Renal cortex interstitium (tissue), 11 donors: ENCODE data around the gene SAMM50. TPM values are rescaled to one million over a fixed set of nuclear protein-coding genes. Genes with fewer than 3 reads are reported as not detected.

Experiments used
- DNase-seq, 11 donors: peaks; one replicate each; pipeline ENCODE4 v3.0.0-alpha.2; 2013; ENCODE audit warnings: low read depth in 9 of 11, low spot score in 4 of 11; ENCODE audit errors: extremely low read depth in 1 of 11
- polyA plus RNA-seq, 3 donors: library from polyadenylated mRNA; unstranded; fragments of 120-200 nt; gene quantifications; one replicate each; pipeline ENCODE4 v1.2.1, GENCODE V29; 2013; ENCODE audit not compliant: insufficient read length in 3 of 3

Gene SAMM50
- polyA plus RNA-seq, 3 donors: 64.5 to 65.7 (median 65.2) TPM

DNA sequence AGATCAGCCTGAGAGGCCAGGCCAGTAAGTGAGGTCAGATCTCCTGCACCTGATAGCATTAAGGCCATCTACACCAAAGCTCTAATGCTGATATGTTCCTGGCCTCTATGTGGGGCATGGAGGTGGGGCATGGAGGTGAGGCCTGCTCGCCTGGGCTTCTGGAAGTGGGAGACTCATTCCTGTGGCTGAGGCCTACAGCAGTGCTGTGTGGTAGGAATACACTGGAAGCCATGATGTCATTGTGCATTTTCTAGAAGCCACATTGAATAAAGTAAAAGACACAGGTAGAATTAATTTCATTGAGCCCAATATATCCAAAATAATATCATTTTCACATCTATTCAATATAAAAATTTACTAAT, 28.9 kb upstream of the SAMM50 start:
- DNase-seq: no peak

DNA sequence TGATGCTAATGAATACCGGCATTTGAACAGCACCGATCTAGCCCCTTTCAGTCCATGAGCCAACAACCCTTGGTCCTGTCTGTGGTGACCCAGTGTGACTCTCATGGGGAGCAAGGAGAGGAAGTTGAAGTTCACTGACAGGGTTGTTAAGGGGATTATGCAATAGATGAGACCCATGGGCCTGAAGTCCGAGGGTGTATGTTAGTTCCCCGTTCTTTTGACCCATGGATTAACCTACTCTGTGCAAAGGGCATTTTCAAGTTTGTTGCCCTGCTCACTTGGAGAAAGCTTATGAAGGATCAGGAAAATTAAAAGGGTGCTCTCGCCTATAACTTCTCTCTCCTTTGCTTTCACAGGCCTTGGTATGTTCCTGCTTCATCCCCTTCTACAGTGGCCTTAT, 26.8 kb upstream of the SAMM50 start:
- DNase-seq: no peak

DNA sequence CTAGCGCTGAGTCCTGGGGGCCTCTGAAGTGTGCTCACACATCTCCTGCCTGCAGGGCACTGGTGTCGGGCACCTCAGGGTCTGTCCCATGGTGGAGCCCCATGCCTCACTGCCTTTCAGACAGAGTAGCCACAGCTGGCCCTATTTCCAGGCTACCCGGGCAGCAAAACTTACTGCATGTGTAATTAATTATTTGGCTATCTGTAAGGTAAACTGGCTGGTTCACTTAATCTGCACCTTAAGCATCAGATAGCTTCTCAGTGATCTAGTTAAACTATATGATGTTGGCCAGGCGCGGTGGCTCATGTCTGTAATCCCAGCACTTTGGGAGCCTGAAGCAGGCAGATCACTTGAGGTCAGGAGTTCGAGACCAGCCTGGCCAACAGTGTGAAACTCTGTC, 26.3 kb upstream of the SAMM50 start:
- no peak for DNase-seq

DNA sequence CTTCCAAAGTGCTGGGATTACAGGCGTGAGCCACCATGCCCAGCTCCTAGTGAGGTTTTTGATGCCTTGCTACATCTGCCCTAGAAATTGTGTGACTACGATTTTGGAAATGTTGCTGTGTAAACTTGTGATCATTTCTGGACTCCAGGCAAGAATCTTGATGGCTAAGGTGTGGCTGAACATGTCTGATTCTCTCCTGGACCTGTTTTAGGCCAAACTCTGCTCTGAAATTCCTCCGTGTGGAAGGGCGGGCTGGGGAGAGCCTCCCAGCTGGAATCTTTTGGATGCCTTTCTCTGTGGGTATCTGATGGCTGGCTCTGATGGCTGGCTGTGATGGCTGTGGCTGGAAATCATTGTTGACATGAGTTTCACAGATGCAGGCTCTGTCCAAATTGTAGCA, 23.5 kb upstream of the SAMM50 start:
- DNase-seq: no peak

DNA sequence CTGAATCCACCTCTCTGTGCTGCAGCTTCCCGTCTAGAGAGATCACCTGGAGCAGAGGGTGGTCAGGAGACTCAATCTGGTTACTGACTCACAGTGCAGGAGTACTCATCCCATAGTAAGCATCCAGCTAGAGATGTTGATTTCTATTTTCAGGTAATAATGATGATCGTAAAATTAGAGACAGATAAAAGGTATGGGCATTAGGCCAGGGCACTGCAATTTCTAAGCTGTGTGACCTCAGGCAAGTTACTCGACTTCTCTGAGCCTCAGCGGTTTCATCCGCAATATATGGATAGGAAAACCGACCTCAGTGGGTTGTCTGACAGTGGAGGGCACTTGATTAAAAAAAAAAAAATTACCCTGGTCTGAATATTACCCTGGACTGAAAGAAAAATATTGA, 13.8 kb upstream of the SAMM50 start:
- DNase-seq: no peak

DNA sequence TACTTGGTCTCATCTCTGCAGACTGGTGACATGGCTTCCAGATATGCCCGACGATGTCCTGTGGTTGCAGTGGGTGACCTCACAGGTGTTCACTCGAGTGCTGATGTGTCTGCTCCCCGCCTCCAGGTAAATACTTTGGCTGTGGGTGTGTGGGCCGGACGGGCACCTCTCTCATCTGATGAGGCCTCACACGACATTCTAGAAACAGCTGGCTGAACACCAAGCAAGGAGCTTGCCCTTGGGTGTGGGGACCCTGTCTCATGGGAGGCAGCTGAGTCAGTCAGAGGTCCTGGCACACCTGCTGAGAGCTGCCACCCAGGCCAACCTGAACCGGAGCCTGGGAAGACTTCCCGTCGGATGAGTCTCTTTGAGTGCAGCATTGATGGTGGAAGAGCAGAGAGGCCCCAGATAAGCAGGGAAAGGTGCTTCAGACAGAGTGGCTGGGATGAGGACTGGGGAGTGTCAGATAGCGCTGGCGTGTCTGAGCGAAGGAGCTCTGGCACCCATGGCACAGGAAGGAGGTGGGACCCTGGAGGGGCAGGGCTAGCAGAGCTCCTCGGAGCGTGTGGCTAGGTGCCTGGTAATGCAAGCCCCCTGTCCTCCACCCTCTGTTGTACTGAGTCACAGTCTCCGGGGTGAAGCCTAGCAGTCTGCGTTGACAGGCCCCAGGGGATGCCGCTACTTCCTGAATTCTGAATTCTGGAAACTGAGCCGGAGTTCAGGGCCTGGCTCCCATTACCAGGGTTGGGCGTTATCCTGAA, 10.4 kb upstream of the SAMM50 start:
- DNase-seq: no peak

DNA sequence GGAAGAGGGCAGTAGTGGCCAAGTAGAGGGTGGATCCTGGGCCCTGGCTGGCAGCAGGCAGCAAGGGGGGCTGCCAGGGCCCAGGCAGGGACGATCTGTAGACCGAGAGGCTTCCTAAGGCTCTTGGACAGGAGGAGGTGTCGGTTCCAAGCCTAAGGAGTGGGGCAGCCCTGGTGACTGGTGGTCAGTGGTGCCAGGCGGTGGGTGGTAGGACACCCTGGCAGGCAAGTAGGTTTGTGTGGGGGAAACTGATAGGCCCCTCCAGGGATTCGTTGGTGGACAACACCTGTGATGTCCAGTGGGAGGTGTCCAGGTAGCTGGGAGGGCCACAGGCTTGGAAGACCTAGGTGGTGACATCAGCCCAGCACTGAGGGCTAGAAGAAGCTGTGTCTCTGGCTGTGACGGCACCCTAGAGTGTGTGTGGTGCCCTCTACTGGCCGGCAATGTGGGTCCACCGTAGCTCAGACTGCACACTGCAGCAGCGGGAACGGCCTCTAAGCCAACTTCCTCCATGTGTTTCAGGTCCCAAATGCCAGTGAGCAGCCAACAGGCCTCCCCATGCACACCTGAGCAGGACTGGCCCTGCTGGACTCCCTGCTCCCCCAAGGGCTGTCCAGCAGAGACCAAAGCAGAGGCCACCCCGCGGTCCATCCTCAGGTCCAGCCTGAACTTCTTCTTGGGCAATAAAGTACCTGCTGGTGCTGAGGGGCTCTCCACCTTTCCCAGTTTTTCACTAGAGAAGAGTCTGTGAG, 9.4 kb upstream of the SAMM50 start:
- peak in 5 of 11 donors; percentile 34 to 53 (median 42) for DNase-seq

DNA sequence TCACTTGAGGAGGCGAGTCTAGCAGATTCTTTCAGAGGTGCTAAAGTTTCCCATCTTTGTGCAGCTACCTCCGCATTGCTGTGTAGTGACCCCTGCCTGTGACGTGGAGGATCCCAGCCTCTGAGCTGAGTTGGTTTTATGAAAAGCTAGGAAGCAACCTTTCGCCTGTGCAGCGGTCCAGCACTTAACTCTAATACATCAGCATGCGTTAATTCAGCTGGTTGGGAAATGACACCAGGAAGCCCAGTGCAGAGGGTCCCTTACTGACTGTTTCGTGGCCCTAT, 8.9 kb upstream of the SAMM50 start:
- DNase-seq: no peak

DNA sequence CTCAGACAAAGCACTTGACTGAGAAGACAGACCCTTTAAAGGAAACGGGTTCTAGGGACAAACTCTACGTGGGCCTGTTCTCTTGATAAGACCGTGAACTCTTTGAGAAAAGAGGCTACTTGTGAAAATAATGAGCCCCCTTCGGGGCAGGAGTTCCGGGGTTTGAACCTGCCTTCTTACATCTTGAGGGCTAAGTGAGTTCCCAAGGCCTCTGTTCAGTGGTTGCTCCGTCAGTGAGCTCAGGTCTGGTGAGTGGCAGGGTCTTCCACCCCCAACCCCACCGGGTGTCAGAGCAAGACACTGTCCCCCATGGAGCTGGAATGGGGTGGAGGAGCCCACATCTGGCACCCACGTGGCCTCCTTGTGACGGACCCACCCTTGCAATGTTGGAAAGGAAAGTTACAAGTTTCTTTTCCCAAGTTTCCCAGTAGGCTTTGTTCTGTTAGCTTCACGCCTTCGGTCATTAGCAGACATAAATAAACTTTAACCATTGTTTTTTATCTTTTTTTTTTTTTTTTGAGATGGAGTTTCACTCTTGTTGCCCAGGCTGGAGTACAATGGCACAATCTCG, 6.3 kb upstream of the SAMM50 start:
- no peak for DNase-seq

DNA sequence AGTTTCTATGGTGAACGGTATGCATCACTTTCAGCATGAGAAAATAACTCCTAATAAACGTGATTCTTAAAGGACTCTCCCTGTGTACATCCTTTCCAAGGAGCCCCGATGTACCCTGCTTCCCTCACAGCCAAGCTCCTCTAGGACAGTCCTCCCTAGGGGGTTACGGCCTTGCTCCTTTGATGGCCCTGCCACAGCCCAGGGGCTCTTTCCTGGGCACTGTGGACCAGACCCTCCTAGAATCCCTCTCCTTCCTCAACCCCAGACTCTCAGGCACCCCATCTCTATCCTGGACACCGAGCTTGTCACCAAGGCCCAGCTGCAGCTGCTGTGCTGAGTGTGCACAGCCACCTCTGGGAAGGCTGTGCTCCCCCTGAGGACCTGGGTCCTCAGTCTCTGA, 3.9 kb upstream of the SAMM50 start:
- no peak for DNase-seq

DNA sequence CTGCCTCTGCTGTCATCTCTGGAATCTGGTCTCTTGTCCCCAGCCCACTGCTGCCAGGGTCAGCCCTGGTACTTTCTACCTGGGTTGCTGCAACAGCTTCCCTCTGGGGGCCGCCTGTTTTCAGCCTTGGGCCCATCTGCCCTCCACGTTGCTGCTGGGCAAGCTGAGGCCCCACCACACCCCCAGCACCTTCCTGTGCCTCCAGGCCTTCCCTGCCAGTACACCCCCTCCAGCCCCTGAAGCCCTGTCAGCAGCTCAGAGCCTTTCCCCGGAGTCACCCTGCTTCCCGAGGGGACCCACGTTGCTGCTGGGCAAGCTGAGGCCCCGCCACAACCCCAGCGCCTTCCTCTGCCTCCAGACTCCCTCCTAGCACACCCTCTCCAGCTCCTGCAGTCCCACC, 3.3 kb upstream of the SAMM50 start:
- no peak for DNase-seq

DNA sequence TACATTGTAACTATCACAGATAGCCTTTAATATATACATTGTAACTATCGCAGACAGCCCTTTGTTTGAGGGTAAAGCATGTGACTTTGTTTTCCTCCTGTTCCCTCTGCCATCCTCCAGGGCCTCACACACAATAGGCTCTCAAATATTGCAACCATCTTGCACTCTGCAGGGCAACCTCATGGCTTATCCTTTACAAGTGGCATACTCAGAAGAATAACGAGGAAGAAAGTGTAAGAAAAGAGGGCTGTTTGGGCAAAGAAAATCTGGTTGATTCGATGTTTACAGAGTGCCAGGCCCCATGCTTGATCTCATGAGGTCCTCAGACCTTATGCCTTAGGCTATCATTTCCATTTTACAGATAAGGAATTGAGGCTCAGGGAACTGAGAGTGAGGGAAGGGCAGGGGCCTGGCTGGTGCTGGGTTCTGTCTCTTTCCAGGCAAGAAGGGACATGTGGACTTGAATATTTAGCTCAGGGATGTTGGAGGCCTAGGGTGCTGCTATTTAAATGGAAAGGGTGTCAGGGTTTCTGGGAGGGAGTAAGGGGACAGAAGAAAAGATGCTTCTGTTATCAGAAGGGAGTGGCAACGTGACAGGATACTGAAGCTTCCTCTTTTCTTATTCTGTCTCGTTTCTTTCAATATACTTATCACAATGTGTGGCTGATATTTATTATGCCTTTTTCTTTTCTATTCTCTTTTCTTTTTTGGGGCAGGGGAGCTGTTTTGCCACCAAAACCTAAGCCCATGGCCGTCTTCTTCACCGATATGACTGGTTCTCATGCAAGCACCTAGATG, 1.1 kb upstream of the SAMM50 start:
- no peak for DNase-seq

DNA sequence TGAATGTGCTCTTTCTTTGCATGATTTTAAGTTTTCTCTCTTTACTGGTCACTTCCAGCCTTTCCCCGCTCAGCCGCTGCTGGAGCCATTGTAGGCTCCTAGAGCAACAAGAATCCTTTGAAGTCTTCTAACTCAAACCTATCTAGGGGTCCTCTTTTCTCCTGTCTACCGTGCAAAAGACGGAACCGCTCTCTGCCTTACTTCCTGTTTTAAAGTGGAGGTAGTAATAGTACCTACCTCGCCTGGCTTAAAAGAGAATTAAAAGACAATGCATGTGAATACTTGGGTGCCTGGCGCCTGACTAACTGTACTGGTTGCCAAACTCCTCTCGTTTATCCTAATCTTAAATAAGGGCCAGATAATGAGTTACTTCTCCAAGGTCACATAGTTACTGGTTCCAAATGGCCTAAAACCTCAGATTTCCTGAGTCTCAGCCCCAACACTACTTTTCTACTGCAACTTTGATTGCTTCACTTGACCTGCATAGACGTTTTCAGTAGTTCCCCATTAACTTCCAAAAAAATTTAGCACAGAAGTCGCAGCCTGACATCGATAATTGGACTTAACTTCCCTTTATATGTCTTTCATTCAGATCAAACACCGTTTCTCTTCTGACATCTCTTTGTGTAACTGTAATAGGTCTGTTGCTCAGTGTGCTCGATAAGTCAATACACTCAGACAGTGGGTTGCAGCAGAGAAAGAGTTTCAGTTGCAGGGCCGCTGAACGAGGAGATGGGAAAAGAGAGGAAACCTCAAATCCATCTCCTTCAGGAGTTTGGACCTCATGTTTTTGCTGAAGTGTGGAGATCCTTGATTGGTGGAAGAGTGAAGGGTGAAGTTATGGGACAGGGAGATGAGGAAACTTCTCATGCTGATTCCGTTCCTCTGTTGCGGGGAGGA, 891 bp downstream of the SAMM50 start:
- peak in 1 of 11 donors; percentile 11 for DNase-seq

DNA sequence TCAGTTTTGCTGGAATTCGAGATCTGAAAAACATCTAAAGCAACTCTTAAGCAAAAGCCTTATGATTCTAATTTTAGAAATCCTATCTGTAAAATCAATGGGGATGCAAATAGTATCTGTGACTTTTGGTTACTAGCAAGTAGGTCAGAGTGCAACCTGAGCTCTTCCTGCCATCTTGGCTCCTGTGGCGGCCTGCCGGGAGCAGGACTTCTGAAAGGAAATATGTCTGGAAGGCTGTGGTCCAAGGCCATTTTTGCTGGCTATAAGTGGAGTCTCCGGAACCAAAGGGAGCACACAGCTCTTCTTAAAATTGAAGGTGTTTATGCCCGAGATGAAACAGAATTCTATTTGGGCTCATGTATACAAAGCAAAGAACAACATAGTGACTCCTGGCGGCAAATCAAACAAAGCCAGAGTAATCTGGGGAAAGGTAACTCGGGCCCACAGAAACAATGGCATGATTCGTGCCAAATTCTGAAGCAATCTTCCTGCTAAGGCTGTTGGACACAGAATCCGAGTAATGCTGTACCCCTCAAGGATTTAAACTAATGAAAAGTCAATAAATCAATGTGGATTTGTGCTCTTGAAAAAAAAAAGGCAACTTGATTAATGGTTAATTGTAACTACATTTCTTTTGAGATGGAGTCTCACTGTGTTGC, 1.7 kb downstream of the SAMM50 start:
- DNase-seq: no peak

DNA sequence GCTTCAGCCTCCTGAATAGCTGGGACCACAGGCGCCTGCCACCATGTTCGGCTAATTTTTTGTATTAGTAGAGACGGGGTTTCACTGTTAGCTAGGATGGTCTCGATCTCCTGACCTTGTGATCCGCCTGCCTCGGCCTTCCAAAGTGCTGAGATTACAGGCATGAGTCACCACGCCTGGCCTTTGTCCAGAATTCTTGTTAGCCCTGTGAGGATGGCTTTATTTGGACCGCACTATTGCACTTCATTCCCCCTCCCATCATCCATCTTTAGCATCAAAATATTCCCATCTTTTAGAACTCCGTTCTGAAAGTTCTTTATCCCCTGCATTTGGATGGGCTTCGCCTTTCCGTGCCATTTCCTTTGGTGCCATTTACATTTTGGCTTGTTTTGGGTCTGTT, 2.6 kb downstream of the SAMM50 start:
- DNase-seq: no peak

DNA sequence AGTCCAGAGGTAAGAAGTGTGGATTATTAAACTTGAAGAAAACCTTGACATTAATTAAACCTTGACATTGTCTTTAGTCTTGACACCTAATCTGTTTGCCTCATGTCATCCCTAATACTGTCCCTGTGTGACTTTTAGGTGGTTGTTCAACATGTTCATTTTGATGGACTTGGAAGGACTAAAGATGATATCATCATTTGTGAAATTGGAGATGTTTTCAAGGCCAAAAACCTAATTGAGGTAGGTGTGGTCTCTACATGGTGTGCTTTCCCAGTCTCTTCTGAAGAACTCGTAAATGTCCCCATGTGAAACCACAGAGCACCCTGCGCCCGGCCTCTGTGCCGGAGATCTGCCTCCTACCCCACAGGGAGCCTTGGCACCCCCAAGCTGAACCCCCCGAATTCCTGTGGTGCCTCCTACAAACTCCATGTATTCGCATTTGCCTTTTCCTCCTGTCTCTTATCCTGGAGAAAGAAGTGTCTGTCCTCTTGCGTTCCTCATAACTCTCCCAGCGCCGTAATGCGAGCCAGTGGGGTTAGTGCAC, 9.1 kb downstream of the SAMM50 start:
- no peak for DNase-seq

DNA sequence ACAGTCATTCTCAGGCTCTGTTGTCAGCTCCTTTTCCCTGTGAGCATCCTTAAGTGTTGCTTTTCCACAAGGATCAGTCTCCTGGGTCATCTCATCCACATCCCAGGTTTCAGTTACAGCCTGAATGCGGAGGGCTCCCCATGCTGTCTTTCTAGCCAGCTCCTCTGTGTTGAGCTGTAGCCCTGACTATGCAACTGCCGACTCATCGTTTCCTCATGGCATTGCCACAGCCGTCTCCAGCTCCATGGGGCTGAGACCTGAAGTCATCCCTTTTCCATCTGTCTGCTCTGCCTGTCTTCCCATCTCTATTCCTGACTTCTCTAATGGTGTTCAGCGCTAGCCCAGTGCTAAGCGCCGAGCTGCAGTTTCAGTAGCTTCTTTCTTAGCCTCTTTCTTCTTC, 11.8 kb downstream of the SAMM50 start:
- no peak for DNase-seq

DNA sequence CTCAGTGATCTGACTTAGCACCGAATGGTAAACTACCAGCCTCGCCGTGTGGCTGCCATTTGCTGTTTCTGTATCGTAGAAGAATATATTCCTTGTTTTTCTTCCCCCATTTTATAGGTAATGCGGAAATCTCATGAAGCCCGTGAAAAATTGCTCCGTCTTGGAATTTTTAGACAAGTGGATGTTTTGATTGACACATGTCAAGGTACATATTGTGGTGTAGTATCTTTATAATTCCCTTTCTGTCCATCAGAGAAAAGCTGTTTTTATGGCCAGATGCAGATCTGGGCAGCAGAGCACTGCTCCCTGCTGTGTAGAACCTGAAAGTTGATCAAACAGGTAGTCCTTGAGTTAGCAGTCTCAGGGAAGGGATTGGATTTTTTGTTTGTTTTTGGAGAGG, 13.4 kb downstream of the SAMM50 start:
- no peak for DNase-seq
